BLaER1 treated with 17β-estradiol and CSF1 and Interleukin-3, amounts not matched to agents 10 nM and 100 nM (cell line): ENCODE measurements around the gene SYN1.

Source experiments
- H3K27ac ChIP-seq, 11 experiments: shearing (Covaris generic); formaldehyde crosslinking; 2 replicates each; pipeline ENCODE4 v1.8.1; 2022
- H3K27me3 ChIP-seq, 11 experiments: shearing (Covaris generic); formaldehyde crosslinking; 2 replicates each; pipeline ENCODE4 v1.8.1; 2022
- H3K36me3 ChIP-seq, 11 experiments: shearing (Covaris generic); formaldehyde crosslinking; 2 replicates each; pipeline ENCODE4 v1.8.1; 2022
- H3K4me1 ChIP-seq, 10 experiments: shearing (Covaris generic); formaldehyde crosslinking; 2 replicates each; pipeline ENCODE4 v1.8.1; 2022
- H3K4me2 ChIP-seq, 11 experiments: shearing (Covaris generic); formaldehyde crosslinking; 2 replicates each; pipeline ENCODE4 v1.8.1; 2022
- H3K4me3 ChIP-seq, 10 experiments: shearing (Covaris generic); formaldehyde crosslinking; 2 replicates each; pipeline ENCODE4 v1.8.1; 2022
- H3K9ac ChIP-seq, 11 experiments: shearing (Covaris generic); formaldehyde crosslinking; 2 replicates each; pipeline ENCODE4 v1.8.1; 2022
- H3K9me3 ChIP-seq, 11 experiments: shearing (Covaris generic); formaldehyde crosslinking; replicated peaks in 1 of 11; 2 replicates each; pipeline ENCODE4 v1.8.1; 2022
- H4K20me1 ChIP-seq, 11 experiments: shearing (Covaris generic); formaldehyde crosslinking; 2 replicates each; pipeline ENCODE4 v1.8.1; 2022
- Cebpa-rat ChIP-seq, 11 experiments: shearing (Covaris generic); IDR thresholded peaks; 2 replicates each; pipeline ENCODE4 v1.8.1; 2022

The SYN1 gene

DNA sequence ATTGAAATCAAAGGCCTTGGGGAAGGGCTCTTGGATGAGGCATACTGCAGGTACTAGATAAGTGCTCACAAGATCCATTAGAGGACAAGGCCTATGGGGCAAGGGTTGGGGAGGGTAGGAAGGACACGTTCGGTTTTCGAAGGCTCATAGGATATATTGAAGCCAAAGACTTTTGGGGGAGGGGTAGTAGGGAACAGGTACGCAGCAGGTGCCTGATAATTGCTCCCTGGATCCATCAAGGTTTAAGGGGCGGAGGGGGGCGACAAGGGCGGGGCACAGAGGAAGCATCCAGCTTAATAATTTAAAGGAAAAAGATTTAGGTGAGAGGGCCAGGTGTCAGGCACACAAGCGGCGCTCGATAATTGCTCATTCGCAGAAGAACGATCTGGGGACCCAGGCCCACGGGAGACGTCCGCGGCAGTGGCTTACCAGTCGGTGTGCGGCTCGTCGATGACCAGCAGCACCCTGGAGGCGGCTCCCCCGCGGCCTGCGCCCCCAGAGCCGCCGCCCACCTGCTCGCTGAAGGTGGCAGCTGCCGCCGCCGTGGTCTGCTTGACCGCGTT lies 653 bp downstream of the SYN1 start:
- no peak overlapping the region for H3K4me3 ChIP-seq
- no peak for TF ChIP-seq Cebpa-rat (IDR thresholded peaks at IDR 0.05)
- peaks cover 0 to 10% (median 0%) of the 10 kb centered on the region in 11 experiments; a peak in 6 of 22 replicates for H3K9me3 ChIP-seq
- H3K27me3 ChIP-seq: peaks cover 0 to 64% (median 48%) of the 10 kb centered on the region in 11 experiments; a peak in 18 of 22 replicates
- peaks cover 0 to 15% (median 7%) of the 10 kb centered on the region in 10 experiments; a peak in 10 of 20 replicates for H3K4me1 ChIP-seq
- peak overlapping the region in 2 of 11 experiments; percentile 54 to 69; a peak in 2 of 22 replicates for H3K4me2 ChIP-seq
- H3K9ac ChIP-seq: no peak overlapping the region
- peaks cover 0 to under 1% (median 0%) of the 10 kb centered on the region in 11 experiments; a peak in 4 of 22 replicates for H4K20me1 ChIP-seq
- no peak overlapping the region for H3K27ac ChIP-seq
- no peaks in the 10 kb centered on the region for H3K36me3 ChIP-seq

DNA sequence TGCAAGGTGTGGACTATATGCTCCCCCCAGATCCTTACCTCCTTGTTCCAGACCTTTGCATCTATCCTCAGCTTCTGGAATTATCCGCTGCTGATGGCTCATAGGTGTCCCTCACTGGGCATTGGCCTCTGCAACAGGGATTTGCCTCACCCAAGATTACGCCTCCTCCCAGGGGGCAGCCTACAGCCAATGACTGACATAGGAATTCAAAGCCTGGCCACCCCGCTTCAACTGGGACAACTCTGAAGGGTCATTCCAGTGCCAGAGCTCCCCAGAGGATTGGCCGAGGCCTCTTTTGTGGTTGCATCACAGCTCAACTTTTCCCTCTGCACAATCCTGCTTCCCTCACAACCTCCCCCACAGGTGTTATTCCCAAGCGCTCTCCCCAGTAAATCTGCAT lies 5.0 kb downstream of the SYN1 start:
- Histone ChIP-seq H4K20me1 (no peaks in the 10 kb centered on the region; a peak in 4 of 22 replicates), H3K9ac (no peak overlapping the region), H3K4me3 (no peak overlapping the region), H3K4me2 (no peak overlapping the region), H3K9me3 (peaks cover 0 to 19% (median 13%) of the 10 kb centered on the region in 11 experiments; a peak in 11 of 22 replicates), H3K27me3 (peaks cover 0 to 79% (median 60%) of the 10 kb centered on the region in 11 experiments; a peak in 18 of 22 replicates), H3K27ac (no peak overlapping the region), H3K36me3 (no peaks in the 10 kb centered on the region), H3K4me1 (peaks cover 0 to 1% (median 0%) of the 10 kb centered on the region in 10 experiments; a peak in 1 of 20 replicates)
- no peak for TF ChIP-seq Cebpa-rat (IDR thresholded peaks at IDR 0.05)

GRCh38 chrX:47613082-47613481 lies 6.6 kb downstream of the SYN1 start:
- Histone ChIP-seq H3K9ac (no peak overlapping the region), H3K9me3 (peaks cover 0 to 21% (median 11%) of the 10 kb centered on the region in 11 experiments; a peak in 10 of 22 replicates), H4K20me1 (no peaks in the 10 kb centered on the region; a peak in 5 of 22 replicates), H3K27me3 (peaks cover 0 to 79% (median 55%) of the 10 kb centered on the region in 11 experiments; a peak in 18 of 22 replicates), H3K4me3 (no peak overlapping the region), H3K4me2 (no peak overlapping the region), H3K27ac (no peak overlapping the region), H3K4me1 (peaks cover 0 to 15% (median 8%) of the 10 kb centered on the region in 10 experiments; a peak in 17 of 20 replicates), H3K36me3 (no peaks in the 10 kb centered on the region)
- TF ChIP-seq Cebpa-rat (IDR thresholded peaks at IDR 0.05): no peak

DNA sequence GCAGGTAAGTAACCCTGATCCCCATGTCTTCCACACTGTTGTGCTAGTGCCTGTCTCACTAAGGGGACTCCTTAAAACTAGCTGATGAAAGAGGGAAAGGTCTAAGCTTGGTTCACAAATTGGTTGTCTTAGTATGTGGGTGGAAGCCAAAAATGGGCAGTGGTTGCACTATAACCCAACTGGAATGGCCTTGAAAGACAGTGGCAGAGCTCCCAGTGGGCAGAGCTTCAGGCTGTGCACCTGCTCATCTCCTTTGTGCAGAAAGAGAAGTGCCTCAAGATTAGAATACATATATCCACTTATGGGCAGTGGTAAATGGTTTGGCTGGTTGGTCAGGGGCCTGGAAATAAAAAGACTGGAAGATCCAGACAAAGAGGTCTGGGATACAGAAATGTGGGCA lies 7.2 kb downstream of the SYN1 start:
- Histone ChIP-seq H3K4me3 (no peak overlapping the region), H4K20me1 (no peaks in the 10 kb centered on the region; a peak in 5 of 22 replicates), H3K9me3 (peaks cover 0 to 21% (median 11%) of the 10 kb centered on the region in 11 experiments; a peak in 10 of 22 replicates), H3K9ac (no peak overlapping the region), H3K4me2 (no peak overlapping the region), H3K36me3 (no peaks in the 10 kb centered on the region), H3K27ac (no peak overlapping the region), H3K27me3 (peaks cover 0 to 78% (median 51%) of the 10 kb centered on the region in 11 experiments; a peak in 18 of 22 replicates), H3K4me1 (peaks cover 0 to 22% (median 12%) of the 10 kb centered on the region in 10 experiments; a peak in 18 of 20 replicates)
- no peak for TF ChIP-seq Cebpa-rat (IDR thresholded peaks at IDR 0.05)

DNA sequence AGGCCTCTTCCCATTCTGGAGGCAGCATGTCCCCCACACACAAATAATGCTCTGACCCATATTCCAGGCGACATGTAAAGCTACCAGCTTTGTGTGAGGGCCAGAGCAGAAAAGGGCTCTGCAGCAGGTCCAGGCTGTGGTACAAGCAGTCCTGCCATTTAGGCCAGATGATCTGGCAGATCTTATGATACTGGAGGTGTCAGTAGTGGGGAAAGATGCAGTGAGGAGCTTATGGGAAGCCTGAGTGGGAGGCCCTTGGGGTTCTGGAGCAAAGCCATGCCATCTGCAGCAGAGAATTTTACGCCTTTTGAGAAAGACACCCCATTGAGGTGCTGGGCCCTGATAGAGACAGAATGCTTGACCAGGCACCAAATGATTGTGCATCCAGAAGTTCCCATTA lies 7.7 kb downstream of the SYN1 start:
- no peak for TF ChIP-seq Cebpa-rat (IDR thresholded peaks at IDR 0.05)
- Histone ChIP-seq H3K27me3 (peaks cover 0 to 77% (median 49%) of the 10 kb centered on the region in 11 experiments; a peak in 18 of 22 replicates), H3K36me3 (no peaks in the 10 kb centered on the region), H3K4me3 (no peak overlapping the region), H4K20me1 (no peaks in the 10 kb centered on the region; a peak in 5 of 22 replicates), H3K27ac (no peak overlapping the region), H3K4me1 (peaks cover 0 to 22% (median 13%) of the 10 kb centered on the region in 10 experiments; a peak in 18 of 20 replicates), H3K4me2 (no peak overlapping the region), H3K9me3 (peaks cover 0 to 21% (median 11%) of the 10 kb centered on the region in 11 experiments; a peak in 10 of 22 replicates), H3K9ac (no peak overlapping the region)

DNA sequence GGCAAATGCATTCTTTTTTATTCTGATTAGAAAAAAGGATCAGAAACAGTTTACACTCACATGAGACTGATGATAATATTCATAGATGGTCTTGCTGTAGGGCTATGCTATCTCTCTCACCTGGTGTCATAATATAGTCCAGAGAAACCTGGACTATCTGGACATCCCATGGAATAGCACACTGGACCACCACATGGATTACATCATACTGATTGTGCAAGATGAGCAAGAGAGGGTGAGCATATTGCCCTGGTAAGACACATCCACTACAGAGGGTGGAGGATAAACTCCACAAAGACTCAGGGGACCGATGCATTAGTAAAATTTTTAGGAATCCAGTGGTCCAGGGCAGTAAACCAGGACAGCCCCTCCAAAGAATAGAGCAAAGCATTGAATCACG lies 8.2 kb downstream of the SYN1 start:
- no peak overlapping the region for H3K4me2 ChIP-seq
- no peak overlapping the region for H3K9ac ChIP-seq
- peaks cover 0 to 21% (median 11%) of the 10 kb centered on the region in 11 experiments; a peak in 10 of 22 replicates for H3K9me3 ChIP-seq
- no peaks in the 10 kb centered on the region for H3K36me3 ChIP-seq
- H3K4me1 ChIP-seq: peaks cover 0 to 22% (median 13%) of the 10 kb centered on the region in 10 experiments; a peak in 18 of 20 replicates
- no peaks in the 10 kb centered on the region; a peak in 5 of 22 replicates for H4K20me1 ChIP-seq
- TF ChIP-seq Cebpa-rat (IDR thresholded peaks at IDR 0.05): no peak
- H3K4me3 ChIP-seq: no peak overlapping the region
- no peak overlapping the region for H3K27ac ChIP-seq
- peaks cover 0 to 77% (median 47%) of the 10 kb centered on the region in 11 experiments; a peak in 18 of 22 replicates for H3K27me3 ChIP-seq

DNA sequence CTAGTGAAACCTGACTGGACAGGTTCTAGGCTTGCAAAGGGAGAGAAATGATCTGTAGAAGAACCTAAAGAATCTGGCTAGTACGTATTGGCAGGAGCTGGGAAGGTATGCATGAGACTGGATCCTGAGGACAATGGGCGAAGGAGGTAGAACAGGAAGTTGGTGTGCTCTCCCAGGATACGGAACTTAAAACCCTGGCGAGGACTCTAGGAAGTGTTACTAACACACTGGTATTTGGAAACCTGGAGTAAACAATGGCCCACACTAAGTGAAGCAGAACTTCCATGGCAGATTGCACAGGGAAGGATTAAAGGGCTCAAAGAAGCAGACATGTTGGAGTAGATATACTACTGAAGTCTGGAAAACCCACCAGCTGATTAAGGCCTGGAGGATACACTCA lies 9.1 kb downstream of the SYN1 start:
- Histone ChIP-seq H3K27ac (no peak overlapping the region), H3K4me2 (no peak overlapping the region), H3K9me3 (peaks cover 0 to 21% (median 11%) of the 10 kb centered on the region in 11 experiments; a peak in 10 of 22 replicates), H3K9ac (no peak overlapping the region), H3K4me3 (no peak overlapping the region), H3K27me3 (peaks cover 2 to 76% (median 48%) of the 10 kb centered on the region in 11 experiments; a peak in 18 of 22 replicates), H4K20me1 (no peaks in the 10 kb centered on the region; a peak in 5 of 22 replicates), H3K4me1 (peaks cover 0 to 24% (median 13%) of the 10 kb centered on the region in 10 experiments; a peak in 18 of 20 replicates), H3K36me3 (no peaks in the 10 kb centered on the region)
- TF ChIP-seq Cebpa-rat (IDR thresholded peaks at IDR 0.05): no peak

- H3K36me3 ChIP-seq: no peaks in the 10 kb centered on the region
- no peak overlapping the region for H3K4me3 ChIP-seq
- peaks cover 0 to 21% (median 11%) of the 10 kb centered on the region in 11 experiments; a peak in 10 of 22 replicates for H3K9me3 ChIP-seq
- peaks cover 10 to 75% (median 47%) of the 10 kb centered on the region in 11 experiments; a peak in 17 of 22 replicates for H3K27me3 ChIP-seq
- TF ChIP-seq Cebpa-rat (IDR thresholded peaks at IDR 0.05): no peak
- H3K9ac ChIP-seq: no peak overlapping the region; a peak in 2 of 22 replicates
- H3K4me2 ChIP-seq: peak overlapping the region; percentile 14 to 66 (median 51); a peak in 18 of 22 replicates
- H3K4me1 ChIP-seq: peaks cover 0 to 33% (median 17%) of the 10 kb centered on the region in 10 experiments; a peak in 18 of 20 replicates
- no peaks in the 10 kb centered on the region; a peak in 5 of 22 replicates for H4K20me1 ChIP-seq
- peak overlapping the region in 7 of 11 experiments; percentile 26 to 49 (median 40); a peak in 8 of 22 replicates for H3K27ac ChIP-seq
Observed at GRCh38 chrX:47608130-47608810, 11.4 kb downstream of the SYN1 start.
